Colonic mucosa (tissue), 4 donors: ENCODE data around the gene DISC1. TPM values are rescaled to one million over a fixed set of nuclear protein-coding genes. Genes with fewer than 3 reads are reported as not detected.

Experiments used
- DNase-seq: peaks from one replicate; pipeline ENCODE4 v3.0.0-alpha.2; 2020
- H3K27ac ChIP-seq: fragments of 200-600 bp; one replicate; pipeline ENCODE4 v1.8.0; 2021
- H3K27me3 ChIP-seq: fragments of 200-600 bp; one replicate; pipeline ENCODE4 v1.8.0; 2021
- H3K36me3 ChIP-seq: fragments of 200-600 bp; one replicate; pipeline ENCODE4 v1.8.0; 2021
- H3K4me1 ChIP-seq: fragments of 200-600 bp; one replicate; pipeline ENCODE4 v1.8.0; 2021; ENCODE audit warnings: mild to moderate bottlenecking
- H3K4me3 ChIP-seq: fragments of 200-600 bp; one replicate; pipeline ENCODE4 v1.8.0; 2021
- H3K9ac ChIP-seq, 2 donors: one replicate each; pipeline ENCODE4 v1.7.0; 2013; ENCODE audit warnings: control low read depth in 2 of 2, low read depth in 2 of 2, low read length in 2 of 2
- H3K9me3 ChIP-seq: fragments of 200-600 bp; one replicate; pipeline ENCODE4 v1.8.0; 2021
- intact Hi-C: fragments of 100-400 bp; cut with DNase I; formaldehyde crosslinking; loops from one replicate; pipeline ENCODE4 v1.14.1; 2022
- total RNA-seq, 2 donors: library from RNA; stranded (reverse); fragmentation: NEBNext Ultra II Directional in 1 of 2; extraction: Animal tissue kit (Norgen Biotek cat#: 25700) in 1 of 2; gene quantifications; one replicate each; pipeline ENCODE4 v1.2.1, GENCODE V29; 2021
- TF ChIP-seq, protein P1 (sequence below): fragments of 200-600 bp; IDR thresholded peaks from one replicate; pipeline ENCODE4 v1.8.0; 2022; ENCODE audit warnings: antibody characterized with exemption, mild to moderate bottlenecking
- donor health status: healthy.
- donor health status: DM: no; HTN: no; CAD: no.
- donor health status: DM: no; HTN: no; CAD: no.

The DISC1 gene
- total RNA-seq, 2 donors from 2014 or later = 3.4 to 5.3 TPM

DNA sequence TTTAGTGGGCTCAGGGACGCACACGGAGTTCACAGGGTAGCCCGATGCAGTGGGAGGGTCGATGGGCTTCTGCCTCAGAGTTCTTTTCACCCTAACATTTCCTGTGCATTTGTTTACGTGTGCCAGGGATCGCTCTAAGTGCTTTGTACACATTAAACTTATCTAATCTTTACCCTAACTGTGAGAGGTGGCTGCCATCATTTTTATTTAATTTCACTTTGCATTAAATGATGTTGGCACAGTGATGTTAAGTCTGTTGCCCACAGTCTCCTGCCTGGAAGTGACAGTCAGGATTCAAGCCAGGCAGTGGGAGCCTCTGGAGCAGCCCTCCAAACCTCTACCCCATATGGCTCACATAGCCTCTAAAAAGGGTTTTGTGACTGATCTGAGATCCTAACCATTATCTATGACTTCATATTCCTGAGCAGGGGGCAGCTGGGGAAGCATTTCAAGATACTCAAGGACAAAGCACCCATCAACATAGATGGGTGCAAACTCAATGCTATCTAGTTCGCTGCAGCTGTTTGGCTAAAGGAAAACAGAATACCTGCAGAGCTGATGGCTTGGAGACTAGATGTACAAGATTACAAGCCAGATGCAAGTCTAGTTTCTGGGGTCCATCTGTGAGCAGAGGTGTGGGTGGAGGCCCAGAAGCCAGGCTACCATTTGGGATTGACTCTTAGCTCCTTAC lies 303.8 kb downstream of the DISC1 start:
- no peaks in the 10 kb centered on the region for H3K36me3 ChIP-seq
- TF ChIP-seq, protein P1, sequence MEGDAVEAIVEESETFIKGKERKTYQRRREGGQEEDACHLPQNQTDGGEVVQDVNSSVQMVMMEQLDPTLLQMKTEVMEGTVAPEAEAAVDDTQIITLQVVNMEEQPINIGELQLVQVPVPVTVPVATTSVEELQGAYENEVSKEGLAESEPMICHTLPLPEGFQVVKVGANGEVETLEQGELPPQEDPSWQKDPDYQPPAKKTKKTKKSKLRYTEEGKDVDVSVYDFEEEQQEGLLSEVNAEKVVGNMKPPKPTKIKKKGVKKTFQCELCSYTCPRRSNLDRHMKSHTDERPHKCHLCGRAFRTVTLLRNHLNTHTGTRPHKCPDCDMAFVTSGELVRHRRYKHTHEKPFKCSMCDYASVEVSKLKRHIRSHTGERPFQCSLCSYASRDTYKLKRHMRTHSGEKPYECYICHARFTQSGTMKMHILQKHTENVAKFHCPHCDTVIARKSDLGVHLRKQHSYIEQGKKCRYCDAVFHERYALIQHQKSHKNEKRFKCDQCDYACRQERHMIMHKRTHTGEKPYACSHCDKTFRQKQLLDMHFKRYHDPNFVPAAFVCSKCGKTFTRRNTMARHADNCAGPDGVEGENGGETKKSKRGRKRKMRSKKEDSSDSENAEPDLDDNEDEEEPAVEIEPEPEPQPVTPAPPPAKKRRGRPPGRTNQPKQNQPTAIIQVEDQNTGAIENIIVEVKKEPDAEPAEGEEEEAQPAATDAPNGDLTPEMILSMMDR = no peak
- no peak overlapping the region for H3K27ac ChIP-seq
- DNase-seq = no peak
- intact Hi-C loops = loop anchor here (10.0 kb wide), 1 partner anchor 384 kb away; no protein-coding TSS in a partner anchor
- no peaks in the 10 kb centered on the region for H3K4me1 ChIP-seq
- no peak overlapping the region for H3K9ac ChIP-seq
- H3K27me3 ChIP-seq = no peaks in the 10 kb centered on the region
- H3K9me3 ChIP-seq = no peaks in the 10 kb centered on the region
- H3K4me3 ChIP-seq = no peak overlapping the region

DNA sequence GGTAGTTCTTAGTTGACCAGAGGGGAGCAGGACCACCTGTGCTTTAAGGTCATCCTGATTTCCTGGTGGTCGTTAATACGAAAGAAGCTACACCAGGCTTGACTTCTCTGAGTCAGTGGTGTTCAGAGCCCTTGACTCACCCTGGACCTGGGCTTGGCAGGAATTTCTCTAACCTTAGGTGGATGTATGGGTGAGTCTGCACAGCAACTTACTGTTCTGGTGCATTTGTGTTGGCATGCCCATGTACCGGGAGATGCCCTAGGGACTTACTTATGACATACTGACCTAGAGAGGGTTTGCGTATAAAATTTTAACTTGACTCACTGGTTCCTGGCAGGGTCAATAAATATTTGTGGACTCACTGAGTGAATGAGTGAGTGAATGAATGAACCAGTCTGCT lies 304.6 kb downstream of the DISC1 start:
- no peak for DNase-seq
- intact Hi-C loops = loop anchor here (10.0 kb wide), 1 partner anchor 384 kb away; no protein-coding TSS in a partner anchor

DNA sequence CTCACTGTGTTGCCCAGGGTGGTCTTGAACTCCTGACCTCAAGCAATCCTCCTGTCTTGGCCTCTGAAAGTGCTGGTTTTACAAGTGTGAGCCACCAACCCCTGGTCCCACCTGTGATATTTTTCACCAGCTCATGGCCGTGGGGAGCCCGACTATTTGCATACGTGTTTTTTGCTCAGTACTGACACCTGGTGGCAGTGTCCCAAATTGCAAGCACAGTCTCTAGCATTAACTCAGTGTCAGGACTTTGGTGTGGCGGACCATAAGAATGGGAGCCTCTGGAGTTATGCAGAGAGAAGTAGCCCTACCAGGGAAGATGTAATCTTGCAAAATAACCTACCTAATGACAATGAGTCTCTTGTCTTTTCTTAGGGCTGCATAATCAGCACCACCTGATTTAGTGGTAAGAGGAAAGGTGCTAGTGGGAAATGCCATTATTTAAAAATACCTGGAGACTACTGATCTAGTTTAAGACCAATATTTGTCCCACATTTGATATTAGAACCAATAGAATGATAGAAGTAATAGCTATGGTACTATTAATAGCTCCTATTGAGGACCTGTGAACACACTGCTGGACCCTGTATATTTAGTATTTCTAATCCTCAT lies 305.4 kb downstream of the DISC1 start:
- Histone ChIP-seq H3K4me3 (no peak overlapping the region), H3K27ac (no peak overlapping the region), H3K4me1 (no peaks in the 10 kb centered on the region), H3K9me3 (no peaks in the 10 kb centered on the region), H3K9ac (no peak overlapping the region), H3K36me3 (no peaks in the 10 kb centered on the region), H3K27me3 (no peaks in the 10 kb centered on the region)
- TF ChIP-seq, protein P1 = peak; percentile 43
- intact Hi-C loops = loop anchor here (10.0 kb wide), 1 partner anchor 383 kb away; no protein-coding TSS in a partner anchor
- peak; percentile 46 for DNase-seq

More for the DNA sequence above, 304.6 kb downstream of the DISC1 start:
- Histone ChIP-seq H3K9ac (no peak overlapping the region), H3K9me3 (no peaks in the 10 kb centered on the region), H3K36me3 (no peaks in the 10 kb centered on the region), H3K4me1 (no peaks in the 10 kb centered on the region), H3K27me3 (no peaks in the 10 kb centered on the region), H3K27ac (no peak overlapping the region), H3K4me3 (no peak overlapping the region)
- TF ChIP-seq, protein P1 = no peak

DNA sequence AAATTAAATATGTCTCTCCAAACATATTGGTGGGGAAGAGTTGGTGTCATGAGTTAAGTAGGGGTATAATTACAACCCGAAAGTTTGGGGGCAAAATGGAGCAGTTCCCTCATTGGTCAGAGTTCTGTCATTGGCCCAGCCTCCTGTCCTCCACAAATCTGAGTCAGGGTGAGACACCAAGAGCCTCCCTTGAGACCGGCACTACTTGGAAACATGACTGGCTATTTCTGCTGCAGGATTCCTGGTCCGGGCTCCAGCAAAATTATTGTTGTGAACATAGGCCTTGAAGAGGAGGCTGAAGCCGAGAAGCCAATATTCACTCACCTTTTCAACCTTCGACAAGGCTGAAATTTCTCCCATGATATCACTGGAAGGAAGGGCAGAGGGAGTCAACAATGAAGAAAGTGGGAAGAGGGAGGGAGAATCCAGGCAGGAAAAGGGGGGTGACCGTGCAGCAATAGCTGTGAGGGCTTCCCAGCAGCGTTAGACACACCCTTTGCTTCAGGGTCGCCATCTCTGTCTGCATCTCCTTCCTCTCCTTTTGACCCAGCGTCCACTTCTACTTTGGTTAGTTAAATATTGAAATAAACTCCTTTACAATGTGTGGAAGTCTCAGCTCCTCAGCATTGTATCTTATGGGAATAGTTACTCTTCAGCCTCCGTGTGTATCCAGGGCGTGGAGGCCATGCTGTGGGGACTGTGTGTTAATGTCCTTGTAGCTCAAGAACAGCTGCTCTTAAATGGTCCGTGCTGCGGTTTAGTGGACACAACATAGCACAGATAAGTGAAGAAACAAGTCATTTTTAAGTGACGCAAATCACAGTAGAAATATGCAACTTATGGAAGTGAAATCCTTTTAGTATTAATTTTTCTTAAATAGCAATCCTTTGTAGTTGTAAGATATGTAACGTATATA lies 307.4 kb downstream of the DISC1 start:
- intact Hi-C loops = loop anchor here (10.0 kb wide), 1 partner anchor 381 kb away; no protein-coding TSS in a partner anchor
- Histone ChIP-seq H3K9ac (no peak overlapping the region), H3K4me3 (no peak overlapping the region), H3K27me3 (no peaks in the 10 kb centered on the region), H3K4me1 (no peaks in the 10 kb centered on the region), H3K9me3 (no peaks in the 10 kb centered on the region), H3K36me3 (no peaks in the 10 kb centered on the region), H3K27ac (no peak overlapping the region)
- peak; percentile 23 for DNase-seq
- TF ChIP-seq, protein P1 = no peak

DNA sequence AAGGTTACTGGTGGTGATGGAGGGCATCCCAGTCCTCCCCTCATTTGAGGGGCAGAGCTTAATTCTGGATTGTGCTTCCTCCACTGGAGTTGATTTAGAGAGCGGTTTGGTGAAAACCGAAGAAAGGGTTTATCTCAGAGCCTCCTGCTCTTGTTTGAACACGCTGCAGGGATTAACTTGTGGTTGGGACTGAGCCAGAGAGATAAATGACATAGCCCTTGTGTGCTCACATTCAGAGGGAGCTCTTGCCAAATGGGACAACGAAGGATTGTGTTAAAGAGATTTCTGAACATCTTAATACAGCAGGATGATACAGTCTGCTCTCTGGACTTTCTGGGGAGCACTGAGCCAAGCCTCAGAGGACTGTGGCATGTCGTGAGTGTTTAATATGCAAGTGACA lies 308.2 kb downstream of the DISC1 start:
- Histone ChIP-seq H3K9me3 (no peaks in the 10 kb centered on the region), H3K36me3 (no peaks in the 10 kb centered on the region), H3K9ac (no peak overlapping the region), H3K27ac (no peak overlapping the region), H3K4me1 (no peaks in the 10 kb centered on the region), H3K27me3 (no peaks in the 10 kb centered on the region), H3K4me3 (no peak overlapping the region)
- peak; percentile 46 for DNase-seq
- TF ChIP-seq, protein P1 = no peak
- intact Hi-C loops = loop anchor here (10.0 kb wide), 1 partner anchor 380 kb away; no protein-coding TSS in a partner anchor
